ENCODE results near the gene SORBS2.

The SORBS2 gene

GRCh38 chr4:185738820-185739219, 73.2 kb downstream of the SORBS2 start:
- DNase-seq (ENCODE audit: low read depth) = no peak

GRCh38 chr4:185738038-185738552, 73.9 kb downstream of the SORBS2 start:
- peak; percentile 80 for DNase-seq (ENCODE audit: low read depth)

GRCh38 chr4:185737489-185738037, 74.4 kb downstream of the SORBS2 start:
- DNase-seq (ENCODE audit: low read depth) = no peak

GRCh38 chr4:185736882-185737281, 75.1 kb downstream of the SORBS2 start:
- no peak for DNase-seq (ENCODE audit: low read depth)

- no peak for DNase-seq (ENCODE audit: low read depth)
Observed at GRCh38 chr4:185735866-185736400, 76.1 kb downstream of the SORBS2 start.

GRCh38 chr4:185734930-185735329, 77.1 kb downstream of the SORBS2 start:
- DNase-seq (ENCODE audit: low read depth) = no peak

- DNase-seq (ENCODE audit: low read depth) = no peak
Observed at GRCh38 chr4:185734214-185734613, 77.8 kb downstream of the SORBS2 start.

GRCh38 chr4:185730849-185731608, 81.0 kb downstream of the SORBS2 start:
- no peak for DNase-seq (ENCODE audit: low read depth)

- no peak for DNase-seq (ENCODE audit: low read depth)
Observed at GRCh38 chr4:185730387-185730786, 81.6 kb downstream of the SORBS2 start.

- no peak for DNase-seq (ENCODE audit: low read depth)
Observed at GRCh38 chr4:185729391-185729804, 82.6 kb downstream of the SORBS2 start.

- no peak for DNase-seq (ENCODE audit: low read depth)
Observed at GRCh38 chr4:185728893-185729292, 83.1 kb downstream of the SORBS2 start.

- no peak for DNase-seq (ENCODE audit: low read depth)
Observed at GRCh38 chr4:185726931-185727330, 85.1 kb downstream of the SORBS2 start.

- no peak for DNase-seq (ENCODE audit: low read depth)
Observed at GRCh38 chr4:185723631-185724260, 88.2 kb downstream of the SORBS2 start.

- no peak for DNase-seq (ENCODE audit: low read depth)
Observed at GRCh38 chr4:185722029-185722316, 90.0 kb downstream of the SORBS2 start.

- no peak for DNase-seq (ENCODE audit: low read depth)
Observed at GRCh38 chr4:185721190-185722028, 90.6 kb downstream of the SORBS2 start.

- DNase-seq (ENCODE audit: low read depth) = no peak
Observed at GRCh38 chr4:185719500-185719858, 92.5 kb downstream of the SORBS2 start.

GRCh38 chr4:185718578-185719499, 93.2 kb downstream of the SORBS2 start:
- DNase-seq (ENCODE audit: low read depth) = no peak

- no peak for DNase-seq (ENCODE audit: low read depth)
Observed at GRCh38 chr4:185717377-185717741, 94.6 kb downstream of the SORBS2 start.

GRCh38 chr4:185716577-185717376, 95.2 kb downstream of the SORBS2 start:
- DNase-seq (ENCODE audit: low read depth) = no peak

- DNase-seq (ENCODE audit: low read depth) = no peak
Observed at GRCh38 chr4:185716141-185716551, 95.8 kb downstream of the SORBS2 start.
